GM18519 (cell line): ENCODE measurements around the gene ADRM1.

Experiments
- ATAC-seq: cut with Tn5 transposase; IDR thresholded peaks from one replicate; pipeline ENCODE4 v1.9.1; 2021; ENCODE audit warnings: mild to moderate bottlenecking, moderate library complexity; ENCODE audit not compliant: unreplicated experiment, low FRiP score

ADRM1 gene

GRCh38 chr20:62322492-62323041, 19.8 kb downstream of the ADRM1 start:
- ATAC-seq: no peak

- ATAC-seq: no peak
These were observed 20.6 kb downstream of the ADRM1 start for GRCh38 chr20:62323146-62323979.

- ATAC-seq: no peak
These were observed 21.4 kb downstream of the ADRM1 start for GRCh38 chr20:62323980-62324906.

GRCh38 chr20:62325172-62325905, 22.5 kb downstream of the ADRM1 start:
- no peak for ATAC-seq

GRCh38 chr20:62326559-62326958, 23.8 kb downstream of the ADRM1 start:
- ATAC-seq: no peak

- no peak for ATAC-seq
These were observed 24.3 kb downstream of the ADRM1 start for GRCh38 chr20:62326959-62327725.

- ATAC-seq: no peak
These were observed 25.1 kb downstream of the ADRM1 start for GRCh38 chr20:62327726-62328495.

GRCh38 chr20:62328684-62329388, 26.0 kb downstream of the ADRM1 start:
- ATAC-seq: no peak

- ATAC-seq: no peak
These were observed 26.9 kb downstream of the ADRM1 start for GRCh38 chr20:62329389-62330377.

GRCh38 chr20:62330576-62331317, 27.9 kb downstream of the ADRM1 start:
- ATAC-seq: no peak

GRCh38 chr20:62331347-62331746, 28.6 kb downstream of the ADRM1 start:
- ATAC-seq: no peak

GRCh38 chr20:62332421-62332820, 29.6 kb downstream of the ADRM1 start:
- no peak for ATAC-seq

- no peak for ATAC-seq
These were observed 30.4 kb downstream of the ADRM1 start for GRCh38 chr20:62332989-62333819.

- ATAC-seq: no peak
These were observed 31.2 kb downstream of the ADRM1 start for GRCh38 chr20:62333820-62334595.

GRCh38 chr20:62334881-62335280, 32.1 kb downstream of the ADRM1 start:
- no peak for ATAC-seq
